Panc1 (cell line): Measurements from ENCODE around the gene PFN1. TPM values are rescaled to one million over a fixed set of nuclear protein-coding genes. Genes with fewer than 3 reads are reported as not detected.

Source experiments
- ATAC-seq: fragments of 200-7000 bp; cut with Tn5 transposase; 2 replicates; pipeline ENCODE4 v1.9.1; 2020; ENCODE audit warnings: mild to moderate bottlenecking, moderate library complexity
- BruUV-seq: library from RNA; stranded (reverse); fragments of 400-500 nt; replicated peaks from 2 replicates; lab custom pipeline; 2021; lab: Mats Ljungman, UMichigan
- CTCF ChIA-PET: fragments of 300-600 bp; sonication (Branson Sonifier 250); formaldehyde crosslinking; loops from one replicate; lab custom pipeline; 2022; ENCODE audit warnings: antibody characterized with exemption; lab: Charles Lee
- POLR2A ChIA-PET: fragments of 300-600 bp; sonication (Branson Sonifier 250); formaldehyde crosslinking; loops from one replicate; lab custom pipeline; 2022; ENCODE audit warnings: antibody characterized with exemption; lab: Charles Lee
- DNase-seq: peaks from one replicate; pipeline ENCODE4 v3.0.0-alpha.2; 2010; ENCODE audit warnings: low read depth, low spot score
- H3K27ac ChIP-seq: 2 replicates; pipeline ENCODE4 v1.5.1; 2011; ENCODE audit warnings: mild to moderate bottlenecking, low read length, inconsistent platforms
- H3K27me3 ChIP-seq: fragments of 200-500 bp; sonication (Bioruptor generic); 2 replicates; pipeline ENCODE4 v1.6.0; 2014; ENCODE audit warnings: low read length, inconsistent platforms; ENCODE audit not compliant: control insufficient read depth, insufficient read depth
- H3K36me3 ChIP-seq: fragments of 200-500 bp; sonication (Bioruptor generic); 2 replicates; pipeline ENCODE4 v1.5.1; 2014; ENCODE audit warnings: inconsistent platforms, mild to moderate bottlenecking, low read length, moderate library complexity; ENCODE audit not compliant: control insufficient read depth, insufficient read depth
- H3K4me1 ChIP-seq: 2 replicates; pipeline ENCODE4 v1.5.1; 2011; ENCODE audit warnings: inconsistent platforms, mild to moderate bottlenecking, low read length, moderate library complexity; ENCODE audit not compliant: control insufficient read depth, insufficient read depth
- H3K4me3 ChIP-seq, 2 experiments: 2 replicates each; pipeline ENCODE4 v1.5.1; 2011 to 2012; ENCODE audit warnings: low read depth in 2 of 2, low read length in 2 of 2, mild to moderate bottlenecking in 2 of 2, inconsistent platforms in 1 of 2, moderate library complexity in 1 of 2
- H3K9me3 ChIP-seq: fragments of 200-500 bp; sonication (Bioruptor generic); 2 replicates; pipeline ENCODE4 v1.5.1; 2014; ENCODE audit warnings: low read depth, mild to moderate bottlenecking, inconsistent platforms, low read length, moderate library complexity; ENCODE audit not compliant: control insufficient read depth, insufficient read depth
- CTCF ChIP-seq: fragments of 450-650 bp; IDR thresholded peaks from 2 replicates; pipeline ENCODE4 v1.5.1; 2017; ENCODE audit warnings: mild to moderate bottlenecking
- POLR2AphosphoS5 ChIP-seq: IDR thresholded peaks from 2 replicates; pipeline ENCODE4 v1.6.1; 2012; ENCODE audit warnings: mild to moderate bottlenecking, low read depth, low read length, moderate library complexity
- REST ChIP-seq, 2 experiments: IDR thresholded peaks; 2 replicates each; pipeline ENCODE4 v1.6.1; 2011 to 2012; ENCODE audit warnings: low read depth in 2 of 2, control low read depth in 1 of 2, low read length in 1 of 2, mild to moderate bottlenecking in 1 of 2, moderate library complexity in 1 of 2; ENCODE audit not compliant: insufficient read depth in 1 of 2
- SIN3A ChIP-seq: IDR thresholded peaks from 2 replicates; pipeline ENCODE4 v1.6.1; 2012; ENCODE audit warnings: low read depth, mild to moderate bottlenecking, low read length, moderate library complexity, borderline replicate concordance; ENCODE audit not compliant: insufficient read depth
- TCF7L2 ChIP-seq: IDR thresholded peaks from 2 replicates; pipeline ENCODE4 v1.6.1; 2011; ENCODE audit warnings: mild to moderate bottlenecking, low read depth, low read length, inconsistent platforms
- in situ Hi-C: cut with HindIII; loops from 2 replicates; pipeline ENCODE4 v1.10.0; 2016; ENCODE audit warnings: low sequenced_read_pairs, low pct_unique_long_range_greater_than_20kb
- intact Hi-C: fragments of 100-400 bp; cut with micrococcal nuclease; formaldehyde crosslinking; loops from one replicate; pipeline ENCODE4 v1.10.0; 2022; ENCODE audit not compliant: unreplicated experiment
- total RNA-seq: library from RNA; stranded (reverse); gene quantifications from one replicate; pipeline ENCODE4 v1.2.1, GENCODE V29; 2021; ENCODE audit not compliant: unreplicated experiment

Gene PFN1
- total RNA-seq, 1 experiment from 2014 or later, result 1,074 TPM

DNA sequence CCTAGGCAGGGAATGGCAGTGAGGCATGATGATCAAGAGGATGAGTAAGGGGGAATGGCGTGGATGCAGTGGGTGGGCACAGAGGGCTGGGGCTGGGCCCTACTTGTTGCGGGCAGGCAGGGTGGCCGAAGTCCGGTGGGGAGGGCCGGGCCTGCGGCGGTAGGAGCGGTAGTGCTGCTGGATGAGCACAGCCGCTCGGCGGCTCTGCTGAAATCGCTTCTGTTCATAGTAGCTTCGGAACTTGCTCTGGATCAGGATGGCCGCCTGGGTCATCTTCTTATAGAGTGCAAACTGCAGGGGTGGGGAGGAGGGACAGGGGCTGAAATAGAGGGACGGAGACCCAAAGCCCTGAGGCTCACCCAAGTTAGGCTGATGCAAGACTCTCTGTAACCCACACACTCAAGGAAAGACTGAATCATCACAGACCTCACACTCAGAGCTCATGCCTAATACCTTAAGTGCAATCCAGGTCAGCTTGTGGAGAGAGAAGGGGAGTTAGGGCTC is 20.8 kb upstream of the PFN1 start:
- in situ Hi-C loops, result no loop called here
- BruUV-seq, result no TSS peak
- peak overlapping the region; percentile 66 to 79 for H3K4me3 ChIP-seq
- POLR2A ChIA-PET, result no interaction called here
- DNase-seq, result peak; percentile 86
- CTCF ChIA-PET, result no interaction called here
- TF ChIP-seq REST (IDR thresholded peaks at IDR 0.05; ENCODE audit: insufficient read depth in 1 of 2, low read depth in 2 of 2, low read length in 1 of 2), result no peak
- no peaks in the 10 kb centered on the region for H3K36me3 ChIP-seq
- H3K4me1 ChIP-seq, result peaks cover 15% of the 10 kb centered on the region
- no peaks in the 10 kb centered on the region for H3K9me3 ChIP-seq
- ATAC-seq, result no peak
- peak overlapping the region; percentile 97 for H3K27ac ChIP-seq
- intact Hi-C loops, result no loop called here
- H3K27me3 ChIP-seq, result no peaks in the 10 kb centered on the region

GRCh38 chr17:4968486-4969046 is 20.2 kb upstream of the PFN1 start:
- Histone ChIP-seq H3K27ac (peak overlapping the region; percentile 97), H3K4me1 (peaks cover 15% of the 10 kb centered on the region), H3K27me3 (no peaks in the 10 kb centered on the region), H3K36me3 (no peaks in the 10 kb centered on the region), H3K9me3 (no peaks in the 10 kb centered on the region), H3K4me3 (peak overlapping the region; percentile 66 to 79)
- 0 out of 2 replicates have a peak, but pooled peaks have one; percentile 2 for TF ChIP-seq POLR2AphosphoS5
- TF ChIP-seq SIN3A, result no peak
- in situ Hi-C loops (no loop called here), intact Hi-C loops (no loop called here)
- DNase-seq, result no peak
- ChIA-PET POLR2A (no interaction called here), CTCF (no interaction called here)
- BruUV-seq, result no TSS peak
- no peak for ATAC-seq

- ATAC-seq, result peak; percentile 85
- no peaks in the 10 kb centered on the region for H3K27me3 ChIP-seq
- peak within 1 kb of the TSS; percentile 66 to 79 for H3K4me3 ChIP-seq
- H3K36me3 ChIP-seq, result no peaks in the 10 kb centered on the region
- intact Hi-C loops (no loop called here), in situ Hi-C loops (no loop called here)
- POLR2A ChIA-PET, result interaction anchor here (0.6 to 1.4 kb wide), 3 partner anchors 19 to 96 kb away, joined by 3 to 5 read pairs (median 4); partner anchors contain the start of gene PFN1
- TSS peak; percentile 87 for BruUV-seq
- CTCF ChIA-PET, result interaction anchor here (0.6 to 1.0 kb wide), 2 partner anchors 22 to 94 kb away, joined by 3 to 4 read pairs; no protein-coding TSS in a partner anchor
- H3K27ac ChIP-seq, result peak within 1 kb of the TSS; percentile 98
- TF ChIP-seq SIN3A (no peak), POLR2AphosphoS5 (peak; percentile 55; the same call in 1 of the 2 replicates), TCF7L2 (no peak), CTCF (no peak), REST (IDR thresholded peaks at IDR 0.05; ENCODE audit: insufficient read depth in 1 of 2, low read depth in 2 of 2, low read length in 1 of 2) (no peak)
- peaks cover 15% of the 10 kb centered on the region for H3K4me1 ChIP-seq
- peak; percentile 84 for DNase-seq
- H3K9me3 ChIP-seq, result no peaks in the 10 kb centered on the region
These were observed 19.5 kb upstream of the PFN1 start, which contains the start of gene SPAG7 for GRCh38 chr17:4967539-4968485. Gene SPAG7 (minus strand): TSS chr17:4967817. CDS start chr17:4967804, 13 bp downstream.
